Measurements from ENCODE around the gene GALNT17.

DNA sequence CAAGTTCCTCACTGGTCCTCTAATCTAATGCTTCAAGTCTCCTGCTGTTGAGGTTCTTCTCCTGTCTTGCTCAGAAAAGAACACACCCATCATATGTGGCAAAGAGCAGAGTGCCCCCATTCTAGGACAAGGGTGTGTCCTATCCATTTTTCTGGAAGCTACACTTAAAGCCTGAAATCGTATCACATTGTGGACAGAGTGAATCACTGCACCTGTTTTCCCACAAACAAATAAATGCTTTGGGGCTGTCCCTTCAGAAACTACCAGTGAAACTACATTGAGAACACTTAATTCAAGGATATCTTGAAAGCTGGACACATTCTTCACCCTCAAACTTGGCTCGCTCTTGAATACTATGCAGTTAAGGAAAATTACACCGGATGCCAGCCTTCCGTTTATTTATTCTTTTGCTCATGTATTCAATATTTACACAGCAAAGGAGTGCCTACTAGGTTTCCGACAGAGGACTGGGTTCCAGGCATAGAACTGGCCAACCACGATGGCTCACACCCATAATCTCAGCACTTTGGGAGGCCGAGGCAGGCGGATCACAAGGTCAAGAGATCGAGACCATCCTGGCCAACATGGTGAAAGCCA, 473.0 kb downstream of the GALNT17 start:
- TF ChIP-seq, protein P1, sequence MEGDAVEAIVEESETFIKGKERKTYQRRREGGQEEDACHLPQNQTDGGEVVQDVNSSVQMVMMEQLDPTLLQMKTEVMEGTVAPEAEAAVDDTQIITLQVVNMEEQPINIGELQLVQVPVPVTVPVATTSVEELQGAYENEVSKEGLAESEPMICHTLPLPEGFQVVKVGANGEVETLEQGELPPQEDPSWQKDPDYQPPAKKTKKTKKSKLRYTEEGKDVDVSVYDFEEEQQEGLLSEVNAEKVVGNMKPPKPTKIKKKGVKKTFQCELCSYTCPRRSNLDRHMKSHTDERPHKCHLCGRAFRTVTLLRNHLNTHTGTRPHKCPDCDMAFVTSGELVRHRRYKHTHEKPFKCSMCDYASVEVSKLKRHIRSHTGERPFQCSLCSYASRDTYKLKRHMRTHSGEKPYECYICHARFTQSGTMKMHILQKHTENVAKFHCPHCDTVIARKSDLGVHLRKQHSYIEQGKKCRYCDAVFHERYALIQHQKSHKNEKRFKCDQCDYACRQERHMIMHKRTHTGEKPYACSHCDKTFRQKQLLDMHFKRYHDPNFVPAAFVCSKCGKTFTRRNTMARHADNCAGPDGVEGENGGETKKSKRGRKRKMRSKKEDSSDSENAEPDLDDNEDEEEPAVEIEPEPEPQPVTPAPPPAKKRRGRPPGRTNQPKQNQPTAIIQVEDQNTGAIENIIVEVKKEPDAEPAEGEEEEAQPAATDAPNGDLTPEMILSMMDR (IDR thresholded peaks at IDR 0.05; ENCODE audit: borderline replicate concordance, extremely low read depth, low read length, poor library complexity, severe bottlenecking) = no peak
- TF ChIP-seq EZH2 (IDR thresholded peaks at IDR 0.05; ENCODE audit: borderline replicate concordance, low read depth, low read length, severe bottlenecking) = no peak

Measured in DND-41 (cell line).